PFSK-1 (cell line): Measurements from ENCODE around the gene B4GALT6.

Source experiments
- FOXP2 ChIP-seq: optimal IDR thresholded peaks from 2 replicates; pipeline ENCODE3; 2011; ENCODE audit warnings: borderline replicate concordance, control low read depth, inconsistent platforms; ENCODE audit not compliant: insufficient read depth; ENCODE audit errors: extremely low read length, extremely low read depth
- POLR2AphosphoS5 ChIP-seq: IDR thresholded peaks from 2 replicates; pipeline ENCODE4 v1.6.1; 2012; ENCODE audit warnings: low read depth, mild to moderate bottlenecking, control low read depth, low read length, moderate library complexity
- SIN3A ChIP-seq: IDR thresholded peaks from 2 replicates; pipeline ENCODE4 v1.6.1; 2012; ENCODE audit warnings: mild to moderate bottlenecking, low read length, moderate library complexity, borderline replicate concordance; ENCODE audit not compliant: insufficient read depth
- TAF1 ChIP-seq: IDR thresholded peaks from 2 replicates; pipeline ENCODE4 v1.6.1; 2012; ENCODE audit warnings: low read length, control low read depth, borderline replicate concordance; ENCODE audit not compliant: insufficient read depth
- TF ChIP-seq, protein P1 (sequence below), 2 experiments: IDR thresholded peaks; 2 replicates each; pipeline versions ENCODE4 v1.6.1 to v1.8.0; 2011 to 2012; ENCODE audit warnings: low read depth in 2 of 2, low read length in 2 of 2, control low read depth in 1 of 2, inconsistent platforms in 1 of 2, mild to moderate bottlenecking in 1 of 2, moderate library complexity in 1 of 2; ENCODE audit not compliant: insufficient read depth in 1 of 2

B4GALT6 gene

DNA sequence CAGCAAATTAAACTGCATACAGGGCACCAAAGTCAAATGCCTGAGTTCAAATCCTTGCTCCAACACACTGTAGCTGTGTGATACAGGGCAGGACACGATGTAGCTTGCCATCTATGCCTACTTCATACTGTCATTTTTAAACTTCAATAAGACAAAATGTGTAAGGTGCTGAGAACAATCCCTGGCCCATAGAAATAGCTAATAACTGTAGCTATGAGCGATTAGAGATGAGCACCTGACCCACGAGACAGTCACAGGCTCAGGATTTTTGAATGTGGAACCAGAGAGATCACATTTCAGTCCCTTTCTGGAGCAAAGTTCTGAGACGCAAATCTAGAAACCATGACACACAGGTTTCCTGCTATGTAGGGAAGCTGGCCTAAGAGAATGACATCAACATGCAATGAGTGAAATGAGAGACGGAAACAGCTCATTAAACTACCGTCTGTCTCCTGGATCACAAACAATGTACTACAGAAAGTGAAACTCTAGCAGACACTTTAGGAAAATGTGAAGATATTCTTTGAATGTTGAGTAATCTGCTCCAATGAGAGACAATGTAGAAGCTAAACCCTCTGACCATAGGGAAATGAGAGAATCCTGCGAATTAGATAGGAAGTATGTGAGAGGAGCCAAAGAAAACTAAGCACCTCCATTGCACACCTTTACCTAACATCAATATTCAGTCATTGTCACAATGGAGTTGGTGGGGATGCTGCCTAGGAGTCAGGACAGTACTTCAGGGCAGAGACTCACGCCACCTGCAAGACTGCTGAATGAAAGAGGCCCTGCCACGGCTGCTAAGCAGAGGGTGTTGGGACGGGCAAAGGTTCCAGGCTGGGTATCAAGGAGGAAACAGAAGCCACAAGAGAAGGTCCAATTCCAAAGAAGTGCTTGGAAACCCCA, 25.5 kb downstream of the B4GALT6 start:
- TF ChIP-seq, protein P1, sequence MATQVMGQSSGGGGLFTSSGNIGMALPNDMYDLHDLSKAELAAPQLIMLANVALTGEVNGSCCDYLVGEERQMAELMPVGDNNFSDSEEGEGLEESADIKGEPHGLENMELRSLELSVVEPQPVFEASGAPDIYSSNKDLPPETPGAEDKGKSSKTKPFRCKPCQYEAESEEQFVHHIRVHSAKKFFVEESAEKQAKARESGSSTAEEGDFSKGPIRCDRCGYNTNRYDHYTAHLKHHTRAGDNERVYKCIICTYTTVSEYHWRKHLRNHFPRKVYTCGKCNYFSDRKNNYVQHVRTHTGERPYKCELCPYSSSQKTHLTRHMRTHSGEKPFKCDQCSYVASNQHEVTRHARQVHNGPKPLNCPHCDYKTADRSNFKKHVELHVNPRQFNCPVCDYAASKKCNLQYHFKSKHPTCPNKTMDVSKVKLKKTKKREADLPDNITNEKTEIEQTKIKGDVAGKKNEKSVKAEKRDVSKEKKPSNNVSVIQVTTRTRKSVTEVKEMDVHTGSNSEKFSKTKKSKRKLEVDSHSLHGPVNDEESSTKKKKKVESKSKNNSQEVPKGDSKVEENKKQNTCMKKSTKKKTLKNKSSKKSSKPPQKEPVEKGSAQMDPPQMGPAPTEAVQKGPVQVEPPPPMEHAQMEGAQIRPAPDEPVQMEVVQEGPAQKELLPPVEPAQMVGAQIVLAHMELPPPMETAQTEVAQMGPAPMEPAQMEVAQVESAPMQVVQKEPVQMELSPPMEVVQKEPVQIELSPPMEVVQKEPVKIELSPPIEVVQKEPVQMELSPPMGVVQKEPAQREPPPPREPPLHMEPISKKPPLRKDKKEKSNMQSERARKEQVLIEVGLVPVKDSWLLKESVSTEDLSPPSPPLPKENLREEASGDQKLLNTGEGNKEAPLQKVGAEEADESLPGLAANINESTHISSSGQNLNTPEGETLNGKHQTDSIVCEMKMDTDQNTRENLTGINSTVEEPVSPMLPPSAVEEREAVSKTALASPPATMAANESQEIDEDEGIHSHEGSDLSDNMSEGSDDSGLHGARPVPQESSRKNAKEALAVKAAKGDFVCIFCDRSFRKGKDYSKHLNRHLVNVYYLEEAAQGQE (IDR thresholded peaks at IDR 0.05; ENCODE audit: insufficient read depth in 1 of 2, low read depth in 2 of 2, low read length in 2 of 2), result no peak
- TF ChIP-seq POLR2AphosphoS5 (no peak), SIN3A (no peak), TAF1 (no peak), FOXP2 (no peak)

DNA sequence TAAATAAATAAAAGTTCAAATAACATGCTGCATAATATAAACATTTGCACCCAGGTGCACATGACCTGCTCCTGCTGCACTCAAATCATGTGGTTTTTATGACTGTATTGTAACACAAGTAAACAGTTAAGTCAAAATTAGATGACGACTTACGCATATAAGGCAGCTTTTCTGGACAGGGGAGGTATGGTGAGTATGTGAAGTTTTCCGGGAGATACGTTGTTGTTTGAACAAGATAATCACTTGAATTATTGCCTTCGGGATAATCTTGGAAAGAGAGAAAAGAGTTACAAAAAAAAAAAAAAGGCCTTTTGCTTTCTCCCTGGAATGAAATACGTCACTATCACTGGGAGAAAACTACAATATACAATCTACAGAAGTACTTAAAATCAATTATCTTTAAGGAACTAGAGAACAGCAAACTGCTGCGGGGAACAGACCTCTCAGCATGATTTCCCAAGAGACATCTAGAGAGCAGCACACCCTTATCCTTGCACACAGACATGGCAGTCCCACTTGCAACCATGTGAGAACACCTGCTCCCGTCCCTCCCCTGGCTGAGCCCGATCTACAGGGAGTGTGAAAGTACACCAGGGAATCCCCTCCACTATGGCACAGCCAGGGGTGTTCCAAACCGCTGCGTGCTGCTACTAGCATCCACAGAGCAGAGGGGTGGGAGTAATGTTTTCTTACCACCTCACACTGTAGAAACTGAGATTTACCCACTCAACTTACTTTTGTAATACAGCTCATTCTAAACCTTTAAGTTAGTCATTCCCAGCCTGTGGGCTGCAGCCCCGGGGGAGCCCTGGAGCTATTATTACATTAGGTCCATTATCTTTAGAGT, 26.3 kb downstream of the B4GALT6 start:
- TF ChIP-seq SIN3A (no peak), FOXP2 (no peak), POLR2AphosphoS5 (no peak), TAF1 (no peak)
- TF ChIP-seq, protein P1 (IDR thresholded peaks at IDR 0.05; ENCODE audit: insufficient read depth in 1 of 2, low read depth in 2 of 2, low read length in 2 of 2), result no peak

DNA sequence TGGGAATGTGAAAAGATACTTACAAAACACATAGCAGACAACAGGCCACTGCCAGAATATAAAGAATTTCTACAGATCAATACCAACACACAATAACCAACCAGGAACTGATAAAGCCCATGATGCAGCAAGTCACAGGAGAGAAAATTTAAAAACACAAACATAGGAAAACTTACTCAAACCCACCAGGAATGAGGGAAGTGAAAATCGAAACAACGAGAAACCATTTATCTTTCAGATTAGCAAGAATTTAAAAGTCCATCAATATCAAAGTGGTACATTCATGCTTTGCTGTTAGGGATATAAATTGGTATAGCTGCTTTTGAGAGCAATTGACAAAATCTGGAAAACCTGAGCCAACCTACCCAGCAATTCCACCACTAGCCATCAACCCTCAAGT, 27.6 kb downstream of the B4GALT6 start:
- TF ChIP-seq POLR2AphosphoS5 (no peak), FOXP2 (no peak), TAF1 (no peak), SIN3A (no peak)
- TF ChIP-seq, protein P1 (IDR thresholded peaks at IDR 0.05; ENCODE audit: insufficient read depth in 1 of 2, low read depth in 2 of 2, low read length in 2 of 2), result no peak

DNA sequence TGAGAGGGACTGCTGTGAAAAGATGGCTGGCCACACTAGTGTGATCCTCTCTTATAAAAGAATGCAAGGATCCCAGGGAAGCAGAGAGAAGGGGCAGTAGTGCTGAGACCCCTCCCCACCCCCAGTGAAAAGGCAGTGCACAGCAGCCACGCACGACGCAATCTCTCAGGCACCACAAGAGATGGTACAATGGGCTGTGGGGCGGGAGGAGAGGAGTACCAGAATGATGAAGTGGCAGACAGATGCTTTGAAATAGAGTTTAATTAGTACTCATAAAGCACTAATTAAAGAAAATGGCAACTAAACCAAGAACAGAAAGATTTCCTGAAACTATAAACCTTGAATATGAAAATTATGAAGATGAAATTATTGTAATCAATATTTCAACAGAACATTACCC, 29.0 kb downstream of the B4GALT6 start:
- TF ChIP-seq SIN3A (no peak), FOXP2 (no peak)
- TF ChIP-seq, protein P1 (IDR thresholded peaks at IDR 0.05; ENCODE audit: insufficient read depth in 1 of 2, low read depth in 2 of 2, low read length in 2 of 2), result no peak
